ENCODE data around the gene GPBP1. TPM values are rescaled to one million over a fixed set of nuclear protein-coding genes. Genes with fewer than 3 reads are reported as not detected.

The GPBP1 gene
- total and polyA plus RNA-seq, 9 of the 15 experiments (the other 6 are each of a cell fraction or from before 2014, with no cell fraction given), result 31.0 to 109 (median 68.4) TPM

DNA sequence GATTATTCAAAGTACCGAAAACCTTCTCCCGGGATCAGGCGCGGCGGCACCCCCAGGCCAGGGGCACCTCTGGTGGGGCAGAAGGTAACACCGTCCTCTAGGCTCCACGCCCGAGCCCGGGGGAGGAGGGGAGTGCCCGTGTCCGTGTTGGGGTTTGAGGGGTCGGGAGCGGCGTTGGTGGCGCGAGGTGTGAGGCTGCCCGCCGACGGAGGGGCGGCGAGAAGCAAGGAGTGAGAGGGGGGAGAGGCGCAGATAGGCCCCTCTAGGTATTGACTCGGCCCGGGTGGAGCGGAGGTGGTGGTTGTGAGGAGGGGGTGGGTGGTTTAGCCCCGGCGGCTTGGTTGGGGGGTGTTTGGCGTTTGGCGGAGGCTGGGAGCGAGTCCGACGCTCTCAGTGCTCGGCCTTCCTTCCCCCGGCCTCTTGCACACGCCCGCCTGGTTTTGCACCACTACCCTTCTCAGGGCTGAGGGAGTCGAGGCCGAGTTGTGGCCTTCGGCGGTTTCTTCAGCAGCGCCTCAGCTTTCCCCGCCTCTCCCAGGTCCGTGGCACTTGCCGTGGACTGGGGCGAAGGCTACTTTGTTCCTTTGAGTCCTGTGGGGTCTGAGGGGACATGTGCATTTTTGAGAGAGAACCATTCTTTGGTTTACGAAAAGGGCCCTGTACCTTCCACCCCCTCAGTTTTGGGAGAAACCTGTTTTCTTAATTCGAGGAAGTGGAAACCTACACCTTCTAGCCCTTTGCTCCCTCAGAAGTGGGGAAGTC is 450 bp downstream of the GPBP1 start (continued):
- TF ChIP-seq POLR2H (tag; IDR thresholded peaks at IDR 0.05; ENCODE audit: low read depth) (no peak; the same call in 1 of the 2 replicates), ZNF57 (CRISPR knock-in tag; IDR thresholded peaks at IDR 0.05) (no peak), TCF3 (CRISPR knock-in tag; IDR thresholded peaks at IDR 0.05) (no peak; the same call in 1 of the 2 replicates), KDM2B (CRISPR knock-in tag; IDR thresholded peaks at IDR 0.05) (no peak), ELF1 (tag; IDR thresholded peaks at IDR 0.05) (no peak), GTF2A2 (tag; IDR thresholded peaks at IDR 0.05) (0 out of 2 replicates have a peak, but pooled peaks have one; percentile 55), OTX1 (CRISPR knock-in tag; IDR thresholded peaks at IDR 0.05) (peak; percentile 30), CC2D1A (IDR thresholded peaks at IDR 0.05) (no peak), BCOR (IDR thresholded peaks at IDR 0.05) (peak; percentile 21; the same call in 1 of the 2 replicates), ZFP30 (CRISPR knock-in tag; IDR thresholded peaks at IDR 0.05; ENCODE audit: borderline replicate concordance) (no peak), POLR3A (IDR thresholded peaks at IDR 0.05; ENCODE audit: borderline replicate concordance, extremely low read depth, insufficient read depth, insufficient read length) (no peak), NR1H2 (CRISPR knock-in tag; IDR thresholded peaks at IDR 0.05) (no peak), JUND (IDR thresholded peaks at IDR 0.05; ENCODE audit: borderline replicate concordance, low read depth, low read length) (no peak), JUND (tag; IDR thresholded peaks at IDR 0.05; ENCODE audit: borderline replicate concordance, low read depth, low read length) (no peak), RBM17 (IDR thresholded peaks at IDR 0.05; ENCODE audit: borderline replicate concordance, low read depth, low read length) (no peak), NR2C1 (IDR thresholded peaks at IDR 0.05) (no peak), NR2C1 (tag; IDR thresholded peaks at IDR 0.05) (no peak)
- TF ChIP-seq, protein P1, sequence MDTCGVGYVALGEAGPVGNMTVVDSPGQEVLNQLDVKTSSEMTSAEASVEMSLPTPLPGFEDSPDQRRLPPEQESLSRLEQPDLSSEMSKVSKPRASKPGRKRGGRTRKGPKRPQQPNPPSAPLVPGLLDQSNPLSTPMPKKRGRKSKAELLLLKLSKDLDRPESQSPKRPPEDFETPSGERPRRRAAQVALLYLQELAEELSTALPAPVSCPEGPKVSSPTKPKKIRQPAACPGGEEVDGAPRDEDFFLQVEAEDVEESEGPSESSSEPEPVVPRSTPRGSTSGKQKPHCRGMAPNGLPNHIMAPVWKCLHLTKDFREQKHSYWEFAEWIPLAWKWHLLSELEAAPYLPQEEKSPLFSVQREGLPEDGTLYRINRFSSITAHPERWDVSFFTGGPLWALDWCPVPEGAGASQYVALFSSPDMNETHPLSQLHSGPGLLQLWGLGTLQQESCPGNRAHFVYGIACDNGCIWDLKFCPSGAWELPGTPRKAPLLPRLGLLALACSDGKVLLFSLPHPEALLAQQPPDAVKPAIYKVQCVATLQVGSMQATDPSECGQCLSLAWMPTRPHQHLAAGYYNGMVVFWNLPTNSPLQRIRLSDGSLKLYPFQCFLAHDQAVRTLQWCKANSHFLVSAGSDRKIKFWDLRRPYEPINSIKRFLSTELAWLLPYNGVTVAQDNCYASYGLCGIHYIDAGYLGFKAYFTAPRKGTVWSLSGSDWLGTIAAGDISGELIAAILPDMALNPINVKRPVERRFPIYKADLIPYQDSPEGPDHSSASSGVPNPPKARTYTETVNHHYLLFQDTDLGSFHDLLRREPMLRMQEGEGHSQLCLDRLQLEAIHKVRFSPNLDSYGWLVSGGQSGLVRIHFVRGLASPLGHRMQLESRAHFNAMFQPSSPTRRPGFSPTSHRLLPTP (IDR thresholded peaks at IDR 0.05; ENCODE audit: borderline replicate concordance, extremely low read depth, insufficient read length), result no peak
- TF ChIP-seq, protein P2, sequence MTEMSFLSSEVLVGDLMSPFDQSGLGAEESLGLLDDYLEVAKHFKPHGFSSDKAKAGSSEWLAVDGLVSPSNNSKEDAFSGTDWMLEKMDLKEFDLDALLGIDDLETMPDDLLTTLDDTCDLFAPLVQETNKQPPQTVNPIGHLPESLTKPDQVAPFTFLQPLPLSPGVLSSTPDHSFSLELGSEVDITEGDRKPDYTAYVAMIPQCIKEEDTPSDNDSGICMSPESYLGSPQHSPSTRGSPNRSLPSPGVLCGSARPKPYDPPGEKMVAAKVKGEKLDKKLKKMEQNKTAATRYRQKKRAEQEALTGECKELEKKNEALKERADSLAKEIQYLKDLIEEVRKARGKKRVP (CRISPR knock-in tag; IDR thresholded peaks at IDR 0.05), result no peak
- TF ChIP-seq, protein P3, sequence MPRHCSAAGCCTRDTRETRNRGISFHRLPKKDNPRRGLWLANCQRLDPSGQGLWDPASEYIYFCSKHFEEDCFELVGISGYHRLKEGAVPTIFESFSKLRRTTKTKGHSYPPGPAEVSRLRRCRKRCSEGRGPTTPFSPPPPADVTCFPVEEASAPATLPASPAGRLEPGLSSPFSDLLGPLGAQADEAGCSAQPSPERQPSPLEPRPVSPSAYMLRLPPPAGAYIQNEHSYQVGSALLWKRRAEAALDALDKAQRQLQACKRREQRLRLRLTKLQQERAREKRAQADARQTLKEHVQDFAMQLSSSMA (CRISPR knock-in tag; IDR thresholded peaks at IDR 0.05), result no peak
- TF ChIP-seq, protein P4, sequence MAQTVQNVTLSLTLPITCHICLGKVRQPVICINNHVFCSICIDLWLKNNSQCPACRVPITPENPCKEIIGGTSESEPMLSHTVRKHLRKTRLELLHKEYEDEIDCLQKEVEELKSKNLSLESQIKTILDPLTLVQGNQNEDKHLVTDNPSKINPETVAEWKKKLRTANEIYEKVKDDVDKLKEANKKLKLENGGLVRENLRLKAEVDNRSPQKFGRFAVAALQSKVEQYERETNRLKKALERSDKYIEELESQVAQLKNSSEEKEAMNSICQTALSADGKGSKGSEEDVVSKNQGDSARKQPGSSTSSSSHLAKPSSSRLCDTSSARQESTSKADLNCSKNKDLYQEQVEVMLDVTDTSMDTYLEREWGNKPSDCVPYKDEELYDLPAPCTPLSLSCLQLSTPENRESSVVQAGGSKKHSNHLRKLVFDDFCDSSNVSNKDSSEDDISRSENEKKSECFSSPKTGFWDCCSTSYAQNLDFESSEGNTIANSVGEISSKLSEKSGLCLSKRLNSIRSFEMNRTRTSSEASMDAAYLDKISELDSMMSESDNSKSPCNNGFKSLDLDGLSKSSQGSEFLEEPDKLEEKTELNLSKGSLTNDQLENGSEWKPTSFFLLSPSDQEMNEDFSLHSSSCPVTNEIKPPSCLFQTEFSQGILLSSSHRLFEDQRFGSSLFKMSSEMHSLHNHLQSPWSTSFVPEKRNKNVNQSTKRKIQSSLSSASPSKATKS (CRISPR knock-in tag; IDR thresholded peaks at IDR 0.05), result no peak
